Measurements from ENCODE around the gene PET100.

Gene PET100

DNA sequence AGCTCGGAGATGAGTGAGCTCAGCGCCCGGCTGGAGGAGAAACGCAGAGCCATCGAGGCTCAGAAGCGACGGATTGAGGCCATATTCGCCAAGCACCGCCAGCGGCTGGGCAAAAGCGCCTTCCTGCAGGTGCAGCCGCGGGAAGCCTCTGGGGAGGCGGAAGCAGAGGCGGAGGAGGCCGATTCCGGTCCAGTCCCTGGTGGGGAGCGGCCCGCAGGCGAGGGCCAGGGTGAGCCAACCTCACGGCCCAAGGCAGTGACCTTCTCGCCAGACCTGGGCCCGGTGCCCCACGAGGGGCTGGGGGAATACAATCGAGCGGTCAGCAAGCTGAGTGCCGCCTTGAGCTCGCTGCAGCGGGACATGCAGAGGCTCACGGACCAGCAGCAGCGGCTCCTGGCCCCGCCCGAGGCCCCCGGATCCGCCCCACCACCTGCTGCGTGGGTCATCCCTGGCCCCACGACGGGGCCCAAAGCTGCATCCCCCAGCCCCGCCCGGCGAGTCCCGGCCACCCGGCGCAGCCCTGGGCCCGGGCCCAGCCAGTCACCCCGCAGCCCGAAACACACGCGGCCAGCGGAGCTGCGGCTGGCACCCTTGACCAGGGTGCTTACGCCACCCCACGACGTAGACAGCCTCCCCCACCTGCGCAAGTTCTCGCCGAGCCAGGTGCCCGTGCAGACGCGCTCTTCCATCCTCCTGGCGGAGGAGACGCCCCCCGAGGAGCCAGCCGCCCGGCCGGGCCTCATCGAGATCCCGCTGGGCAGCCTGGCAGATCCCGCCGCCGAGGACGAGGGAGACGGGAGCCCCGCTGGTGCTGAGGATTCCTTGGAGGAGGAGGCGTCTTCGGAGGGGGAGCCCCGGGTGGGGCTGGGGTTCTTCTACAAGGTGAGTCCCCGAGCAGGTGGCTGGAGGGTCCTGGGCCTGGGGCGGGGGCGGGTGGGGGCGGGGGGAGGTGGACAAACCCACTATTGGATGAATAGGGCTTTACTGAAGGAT is 17.0 kb upstream of the PET100 start:
- DNase-seq, result no peak

DNA sequence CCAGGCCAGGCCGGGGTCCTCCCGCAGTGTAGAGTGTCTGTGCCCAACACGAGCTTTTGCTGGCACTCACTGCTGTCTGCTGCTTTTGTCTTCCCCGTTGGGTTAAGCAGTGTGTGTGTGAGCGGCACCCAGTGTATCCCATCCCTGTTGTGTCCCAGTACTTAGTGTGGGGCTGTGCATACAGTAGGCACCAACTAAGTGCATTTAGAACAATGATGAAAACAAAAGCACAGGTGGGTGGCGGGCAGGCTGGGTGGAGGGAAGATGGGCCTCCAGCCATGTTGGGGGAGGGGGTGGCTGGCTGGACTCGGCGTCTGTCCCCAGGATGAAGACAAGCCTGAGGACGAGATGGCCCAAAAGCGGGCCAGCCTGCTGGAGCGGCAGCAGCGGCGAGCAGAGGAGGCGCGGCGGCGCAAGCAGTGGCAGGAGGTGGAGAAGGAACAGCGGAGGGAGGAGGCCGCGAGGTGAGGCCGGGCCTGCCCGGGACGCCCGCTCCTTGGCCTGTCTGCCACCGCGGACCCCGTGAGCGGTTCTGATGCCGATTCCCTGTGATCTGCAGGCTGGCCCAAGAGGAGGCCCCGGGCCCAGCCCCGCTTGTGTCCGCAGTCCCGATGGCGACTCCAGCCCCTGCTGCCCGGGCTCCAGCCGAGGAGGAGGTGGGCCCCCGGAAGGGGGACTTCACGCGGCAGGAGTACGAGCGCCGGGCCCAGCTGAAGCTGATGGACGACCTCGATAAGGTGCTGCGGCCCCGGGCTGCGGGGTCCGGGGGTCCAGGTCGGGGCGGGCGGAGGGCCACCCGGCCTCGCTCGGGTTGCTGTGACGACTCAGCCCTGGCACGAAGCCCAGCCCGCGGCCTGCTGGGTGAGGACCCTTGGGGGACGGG is 14.5 kb upstream of the PET100 start:
- DNase-seq, result no peak

DNA sequence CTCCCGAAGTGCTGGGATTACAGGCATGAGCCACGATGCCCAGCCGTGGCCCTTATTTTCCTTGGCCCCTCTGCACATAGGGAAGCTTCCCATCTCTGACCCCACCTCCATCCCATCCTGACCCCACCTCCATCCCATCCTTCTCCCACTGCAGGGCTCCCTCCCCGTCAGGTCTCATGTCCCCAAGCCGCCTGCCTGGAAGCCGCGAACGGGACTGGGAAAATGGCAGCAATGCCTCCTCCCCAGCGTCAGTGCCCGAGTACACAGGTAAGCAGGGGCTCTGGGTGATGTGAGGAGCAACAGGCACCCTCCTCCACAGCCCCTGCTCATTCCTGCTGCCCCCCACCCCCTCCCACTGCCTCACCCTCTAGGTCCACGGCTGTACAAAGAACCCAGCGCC is 12.4 kb upstream of the PET100 start:
- DNase-seq, result no peak

DNA sequence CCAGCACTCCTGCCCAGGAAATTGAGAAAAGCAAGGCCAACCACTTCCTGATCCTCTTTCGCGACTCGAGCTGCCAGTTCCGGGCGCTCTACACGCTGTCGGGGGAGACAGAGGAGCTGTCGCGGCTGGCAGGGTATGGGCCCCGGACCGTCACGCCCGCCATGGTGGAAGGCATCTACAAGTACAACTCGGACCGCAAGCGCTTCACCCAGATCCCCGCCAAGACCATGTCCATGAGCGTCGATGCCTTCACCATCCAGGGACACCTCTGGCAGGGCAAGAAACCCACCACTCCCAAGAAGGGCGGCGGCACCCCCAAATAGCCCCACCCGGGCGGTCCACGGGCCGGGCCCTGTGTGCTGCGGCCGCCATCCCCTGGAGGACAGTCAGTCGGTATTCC is 11.9 kb upstream of the PET100 start:
- no peak for DNase-seq

DNA sequence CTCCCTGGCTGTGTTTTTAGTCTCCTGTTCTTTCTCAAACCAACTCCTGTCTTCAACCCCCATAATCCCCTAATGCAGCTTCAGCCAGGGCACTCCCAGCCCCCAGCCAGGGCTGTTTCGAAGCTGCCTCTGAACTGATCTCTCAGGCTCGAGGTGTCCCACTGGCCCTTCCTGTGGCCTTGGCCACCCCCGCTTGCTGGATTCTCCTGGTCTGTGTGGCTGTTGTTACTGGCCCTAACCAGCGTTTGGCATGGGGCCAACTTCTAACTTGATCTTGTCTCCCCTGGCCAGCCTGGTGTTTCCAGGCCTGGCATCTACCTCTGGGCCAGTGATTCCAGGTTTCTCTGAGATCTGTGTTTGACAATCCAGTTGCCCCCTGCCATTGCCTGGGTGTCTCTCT is 11.2 kb upstream of the PET100 start:
- DNase-seq, result no peak

DNA sequence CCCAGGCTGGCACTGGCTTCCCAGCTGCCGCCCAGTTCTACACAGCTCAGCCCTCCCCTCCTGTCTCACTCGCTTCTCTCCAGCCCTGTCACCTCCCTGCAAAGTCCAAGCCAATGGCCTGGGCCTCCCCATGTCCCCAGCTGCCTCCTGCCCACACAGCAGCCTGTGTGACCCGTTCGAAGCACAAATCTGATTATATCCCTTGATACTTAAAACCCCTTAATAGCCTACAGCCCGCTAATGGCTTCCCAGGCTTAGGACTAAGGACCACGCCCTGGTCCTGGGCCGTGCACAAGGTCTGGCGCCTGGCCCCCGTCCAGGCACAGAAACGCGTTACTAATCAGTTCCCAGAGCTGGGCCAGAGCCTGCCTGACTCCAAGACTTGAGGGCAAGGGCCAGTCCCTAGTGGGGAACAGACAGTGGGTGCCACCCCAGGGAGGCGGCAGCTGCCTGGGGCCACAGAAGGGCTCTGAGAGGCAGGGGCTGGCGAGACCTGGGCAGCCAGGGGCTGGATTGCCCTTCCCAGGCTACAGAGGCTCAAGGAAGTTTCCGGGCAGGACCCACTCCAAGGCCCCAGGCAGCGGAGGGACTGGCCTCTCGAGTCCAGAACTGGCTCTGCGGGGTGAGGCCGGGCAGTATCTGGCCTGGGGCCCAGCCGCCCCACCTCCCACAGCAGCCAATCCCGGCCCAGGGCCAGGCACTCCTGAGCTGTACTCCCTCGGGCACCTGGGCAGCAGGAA is 10.7 kb upstream of the PET100 start:
- no peak for DNase-seq

DNA sequence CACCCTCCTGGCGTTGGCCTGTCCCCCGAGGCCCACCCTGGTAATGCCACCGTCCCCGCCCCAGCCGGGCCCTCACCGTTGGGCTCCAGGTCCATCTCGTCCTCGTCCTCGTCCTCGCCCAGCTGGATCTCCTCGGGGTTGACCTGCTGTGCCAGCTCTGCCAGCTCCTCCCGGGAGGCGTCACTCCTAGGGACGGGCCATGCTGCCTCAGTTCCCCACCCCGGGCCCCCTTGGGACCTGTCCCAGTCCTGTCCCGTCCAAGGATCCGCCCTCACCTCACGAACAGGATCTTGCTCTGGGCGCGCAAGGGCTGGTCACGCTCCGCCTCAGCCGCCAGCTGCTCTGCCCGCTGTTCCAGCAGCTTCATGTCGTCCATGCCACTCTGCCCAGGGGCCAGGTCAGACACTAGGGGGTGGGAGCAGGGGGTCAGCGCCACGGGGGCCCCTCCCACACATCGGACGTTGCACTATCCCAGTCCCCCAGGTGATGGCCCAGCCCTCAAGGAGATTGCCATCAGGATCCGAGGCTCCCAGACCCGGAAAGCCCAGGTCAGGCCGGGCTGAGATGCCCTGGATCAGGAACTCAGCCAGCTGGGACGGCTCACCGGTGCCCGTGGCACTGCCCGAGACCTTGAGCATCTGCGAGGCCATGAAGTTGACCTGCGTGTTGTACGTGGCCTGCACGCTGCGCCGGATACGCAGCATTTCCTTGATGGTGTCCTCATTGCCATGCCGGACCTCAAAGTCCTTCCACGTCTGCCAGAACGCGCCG is 9.7 kb upstream of the PET100 start:
- no peak for DNase-seq

DNA sequence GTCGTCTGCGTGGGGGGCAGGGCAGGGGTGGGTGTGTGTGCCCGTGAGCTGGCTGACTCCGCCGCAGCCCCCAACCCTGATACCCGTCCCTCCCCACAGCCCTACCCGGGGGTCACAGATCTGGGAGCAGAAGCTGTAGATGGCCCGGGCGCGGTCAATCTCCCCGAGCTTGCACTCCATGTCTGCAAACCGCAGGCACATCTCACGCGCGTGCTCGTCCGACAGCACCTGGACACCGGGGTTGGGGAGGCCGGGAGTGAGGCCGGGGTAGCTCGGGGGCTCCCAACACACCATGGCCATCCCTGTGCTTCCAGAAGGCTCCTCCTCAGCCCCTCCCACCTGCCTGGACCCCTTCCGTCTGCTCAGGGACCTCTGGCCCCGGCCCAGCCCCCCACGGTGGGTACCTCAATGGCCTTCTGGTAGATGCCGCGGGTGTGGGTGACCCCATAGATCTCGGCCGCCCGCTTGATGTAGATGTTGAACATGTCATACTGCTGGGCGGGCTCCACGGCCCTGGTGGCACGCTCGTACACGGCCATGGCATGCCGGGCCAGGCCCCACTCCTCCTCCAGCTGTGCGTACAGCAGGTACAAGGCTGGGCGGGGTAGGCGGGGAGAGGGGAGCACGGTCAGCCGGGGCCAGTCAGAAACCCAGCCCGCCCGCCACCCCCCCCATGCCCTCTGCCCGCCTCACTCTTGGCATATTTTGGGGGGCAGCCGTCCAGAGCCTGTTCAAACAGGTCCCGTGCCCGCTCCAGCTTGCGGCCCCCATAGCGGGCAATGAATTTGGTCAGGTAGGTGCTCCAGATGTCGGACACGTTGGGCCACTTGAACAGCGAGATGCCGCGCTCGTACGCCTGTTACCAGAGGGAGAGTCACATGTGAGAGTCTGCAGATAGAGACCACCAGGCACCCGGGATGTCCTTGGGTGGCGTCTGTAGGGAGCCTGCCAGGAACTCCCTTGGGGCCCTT is 8.9 kb upstream of the PET100 start:
- DNase-seq, result no peak

DNA sequence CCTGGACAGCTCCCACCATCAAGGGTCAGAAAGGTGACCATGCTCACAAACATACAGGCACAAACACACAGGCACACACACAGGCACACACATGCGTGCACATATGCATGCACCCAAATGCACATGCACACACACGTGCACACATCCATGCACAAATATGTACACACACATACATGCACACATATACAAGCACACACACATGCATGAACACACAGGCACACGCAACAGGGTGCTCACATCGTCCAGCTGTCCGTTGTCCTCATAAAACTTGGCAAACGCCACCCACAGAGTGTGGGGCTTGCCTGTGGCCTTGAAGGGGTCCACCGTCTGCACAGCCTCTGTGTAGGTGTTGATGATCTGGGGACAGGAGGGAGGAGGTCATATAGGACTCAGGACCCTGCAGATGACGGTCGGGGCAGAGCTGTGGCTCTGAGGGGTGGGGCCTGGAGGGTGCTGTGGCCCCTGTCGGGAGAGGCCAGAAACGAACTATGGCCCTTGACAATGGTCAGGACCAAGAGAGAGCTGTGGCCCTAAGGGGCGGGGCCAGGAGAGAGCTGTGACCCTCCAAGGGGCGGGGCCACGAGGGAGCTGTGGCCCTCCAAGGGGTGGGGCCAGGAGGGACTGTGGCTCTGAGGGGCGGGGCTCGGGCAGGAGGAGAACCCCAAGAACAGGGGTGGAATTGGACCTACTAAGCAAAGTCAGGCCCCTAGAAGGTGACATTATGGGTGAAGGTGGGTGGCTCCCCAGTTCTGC is 6.5 kb upstream of the PET100 start:
- peak; percentile 31 for DNase-seq

DNA sequence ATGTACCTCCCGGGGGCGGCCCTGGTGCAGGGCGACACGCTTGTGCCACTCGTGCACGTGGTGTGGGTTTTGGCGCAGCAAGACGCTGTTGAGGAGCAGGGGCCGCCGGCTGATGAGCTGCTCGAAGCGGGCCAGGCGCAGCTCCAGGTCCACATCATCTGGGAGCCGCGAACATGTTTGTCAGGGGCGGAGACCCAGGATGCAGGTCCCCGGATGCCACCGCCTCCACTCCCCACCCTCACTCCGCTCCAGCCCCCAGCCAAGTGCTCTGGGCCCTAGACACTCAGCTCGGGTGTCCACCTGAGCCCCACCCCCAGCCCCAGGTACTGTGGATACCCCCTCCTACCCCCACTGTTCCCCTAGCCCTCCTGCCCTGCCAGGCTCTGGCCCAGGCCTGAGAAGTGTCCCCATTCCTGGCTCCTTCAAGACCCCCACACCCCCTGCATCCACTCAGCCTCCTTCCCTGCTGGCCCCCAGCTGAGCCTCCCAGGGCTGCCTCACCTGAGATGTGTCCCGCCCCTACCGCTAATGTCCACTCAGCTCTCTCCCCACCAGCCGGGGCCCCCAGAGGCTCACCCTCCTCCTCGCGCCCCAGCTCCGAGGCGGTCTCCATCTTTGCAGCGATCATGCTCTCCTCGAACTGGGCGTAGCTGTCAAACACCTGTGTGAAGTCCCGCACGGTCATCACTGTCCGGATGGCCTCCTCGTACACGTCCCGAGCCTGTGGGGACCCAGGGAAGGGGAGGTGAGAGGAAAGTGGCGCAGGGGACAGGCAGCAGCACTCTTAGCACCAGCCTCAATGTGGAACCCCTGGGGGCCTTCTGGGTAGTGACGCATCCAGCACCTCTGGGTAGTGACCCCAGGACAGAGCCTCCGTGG is 5.6 kb upstream of the PET100 start:
- DNase-seq, result no peak

DNA sequence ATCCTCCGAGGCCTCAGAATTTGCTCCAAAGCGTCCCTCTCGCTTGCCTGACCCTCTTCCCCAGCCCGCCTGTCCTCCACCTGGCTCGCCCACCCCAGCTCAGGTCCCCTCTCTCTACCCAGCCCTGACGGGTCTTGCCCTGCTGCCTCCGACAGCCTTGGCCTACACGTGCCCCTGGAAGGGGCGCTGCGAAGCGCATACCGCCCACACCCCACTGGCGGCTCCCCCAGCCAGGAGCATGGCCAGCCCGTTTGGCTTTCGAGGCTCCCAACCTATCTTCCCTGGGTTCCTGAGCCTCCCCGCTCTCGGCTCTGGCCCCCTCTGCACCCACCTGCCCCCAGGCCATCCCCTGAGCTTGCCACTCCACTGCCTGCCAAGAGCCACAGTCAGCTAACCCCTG is 4.8 kb upstream of the PET100 start:
- DNase-seq, result no peak

DNA sequence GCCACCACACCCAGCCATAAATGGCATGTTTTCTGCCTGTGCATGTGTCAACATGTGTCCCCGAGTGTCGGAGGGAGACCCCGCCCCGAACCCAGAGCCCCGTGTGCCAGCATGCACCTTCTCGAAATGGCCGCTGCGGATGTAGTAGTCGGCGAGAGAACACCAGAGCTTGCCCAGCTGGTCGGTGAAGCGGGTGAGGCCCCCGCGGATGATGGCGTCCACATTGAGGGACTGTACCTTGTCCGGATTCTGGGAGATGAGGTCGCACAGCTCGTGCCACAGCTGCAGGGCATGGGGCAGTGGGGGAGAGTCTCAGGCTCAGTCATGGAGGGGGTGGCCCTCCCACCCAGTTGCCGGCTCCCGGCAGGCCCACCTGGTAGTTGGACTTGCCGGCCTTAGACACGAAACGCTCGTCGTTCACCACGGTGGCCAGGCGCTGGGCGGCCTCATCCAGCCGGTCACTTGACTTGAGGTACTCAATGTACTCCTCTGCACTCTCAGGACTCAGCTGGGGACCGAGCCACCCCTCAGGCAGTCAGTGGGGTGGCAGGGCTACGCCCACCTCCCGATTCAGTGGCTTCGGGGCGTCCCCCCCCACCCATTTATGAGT is 3.7 kb upstream of the PET100 start:
- DNase-seq, result no peak

DNA sequence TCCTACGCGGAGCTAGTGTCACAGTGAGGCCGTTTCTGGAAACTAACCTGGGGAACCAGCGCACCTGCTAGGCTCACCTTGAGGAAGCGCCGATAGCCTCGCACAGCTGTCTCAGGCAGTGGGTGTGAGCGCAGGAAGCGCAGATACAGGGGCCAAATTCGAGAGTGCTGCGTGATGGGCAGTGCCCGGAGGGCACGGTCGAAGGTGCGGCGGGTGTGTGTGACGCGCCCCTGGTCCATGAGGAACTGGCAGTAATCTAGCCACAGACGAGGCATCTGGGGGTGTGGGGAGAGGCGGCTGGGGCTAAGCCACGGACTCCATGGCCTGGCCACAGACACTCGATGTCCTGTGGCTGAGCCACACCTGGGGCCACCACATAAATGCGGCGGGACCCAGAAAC is 2.4 kb upstream of the PET100 start:
- DNase-seq, result no peak

DNA sequence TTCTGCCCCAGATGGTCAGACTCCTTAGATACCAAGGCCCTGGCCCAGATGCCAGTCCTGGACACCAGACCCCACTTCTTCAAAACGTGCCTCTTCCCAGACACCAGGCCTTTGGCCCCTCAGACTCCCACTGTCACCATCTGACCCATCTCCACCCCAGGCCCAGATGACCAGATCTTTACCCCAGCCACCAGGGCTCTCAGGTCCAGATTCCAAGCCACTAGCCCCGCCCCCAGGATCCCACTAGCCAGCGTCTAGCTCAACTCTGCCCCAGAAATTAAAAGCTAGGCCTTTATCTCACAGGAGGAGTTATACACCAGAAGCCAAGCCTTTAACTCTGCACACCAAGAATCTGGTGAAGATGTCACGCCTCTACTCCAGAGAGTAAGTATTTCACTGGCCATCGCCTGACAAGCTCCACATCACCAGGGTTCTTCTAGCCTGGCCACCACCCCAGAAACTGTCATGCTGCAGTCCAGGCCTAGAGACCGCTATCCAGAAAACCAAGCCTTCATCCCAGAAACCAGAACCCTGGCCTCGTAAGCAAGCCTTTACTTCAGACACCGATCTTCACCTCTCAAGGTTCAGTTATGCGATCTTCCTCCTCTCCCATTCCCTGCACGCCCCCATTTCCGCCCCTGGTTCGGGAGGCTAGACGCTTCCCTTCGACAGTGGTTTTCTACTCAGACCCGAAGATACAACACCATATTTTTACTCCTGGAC is 843 bp upstream of the PET100 start:
- DNase-seq, result no peak

DNA sequence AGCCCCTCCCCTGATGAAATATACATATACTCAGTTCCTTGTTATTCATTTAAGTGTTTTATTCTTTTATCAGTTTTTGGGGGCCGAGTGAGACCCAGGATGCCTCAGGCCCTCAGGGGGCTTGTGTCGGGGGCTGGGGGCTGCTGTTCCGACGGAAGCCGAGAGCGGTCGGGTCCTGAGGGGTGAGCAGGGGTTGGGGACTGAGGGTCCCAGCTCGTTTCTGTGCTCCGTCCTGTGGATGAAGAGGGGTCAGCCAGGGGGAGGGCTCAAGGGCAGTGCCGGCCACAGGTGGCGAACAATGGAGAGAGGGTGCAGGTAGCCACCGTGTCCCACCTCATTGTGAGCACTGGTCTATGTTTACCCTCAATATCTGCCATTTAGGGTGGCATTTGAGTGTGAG is 2.0 kb downstream of the PET100 start:
- DNase-seq, result no peak

DNA sequence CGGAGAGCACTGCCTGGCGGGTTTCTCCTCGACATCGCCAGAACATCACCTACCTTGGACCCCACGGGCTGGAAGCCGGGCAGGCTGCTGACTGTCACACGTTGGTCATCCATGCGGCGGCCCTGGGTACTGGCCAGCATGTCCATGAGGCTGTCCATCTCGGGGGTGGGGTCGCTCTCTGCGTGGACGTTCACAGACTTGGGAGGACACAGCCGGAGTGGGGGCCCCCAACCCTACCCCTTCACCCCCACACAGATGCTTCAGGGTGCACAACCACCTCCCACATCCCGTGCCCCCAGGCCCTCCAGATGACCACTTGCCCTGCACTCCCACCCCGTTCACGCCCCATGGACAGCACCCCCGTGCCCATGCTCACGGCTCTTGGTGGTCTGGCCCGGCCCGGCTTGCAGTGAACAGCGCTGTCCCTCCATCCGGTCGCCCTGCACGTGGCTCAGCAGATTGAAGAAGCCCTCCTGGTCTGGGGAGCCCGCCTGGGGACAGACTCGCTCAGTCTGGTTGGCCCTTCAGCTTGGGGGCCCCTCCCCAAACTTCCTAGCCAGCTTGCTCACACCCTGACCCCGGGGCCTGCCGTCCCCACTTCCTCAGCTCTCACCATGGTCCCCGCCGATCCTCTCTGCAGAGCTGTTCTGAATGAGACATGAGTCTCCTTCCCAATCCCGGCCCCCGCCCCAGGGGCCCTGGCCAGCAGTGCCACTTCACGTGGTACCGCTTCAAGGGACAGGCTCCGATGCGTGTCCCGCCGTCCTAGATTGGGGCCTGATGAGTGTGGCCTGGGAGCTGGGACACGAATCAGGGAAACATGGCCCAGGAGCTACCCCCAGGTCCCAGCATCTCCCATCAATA is 3.0 kb downstream of the PET100 start:
- DNase-seq, result no peak

DNA sequence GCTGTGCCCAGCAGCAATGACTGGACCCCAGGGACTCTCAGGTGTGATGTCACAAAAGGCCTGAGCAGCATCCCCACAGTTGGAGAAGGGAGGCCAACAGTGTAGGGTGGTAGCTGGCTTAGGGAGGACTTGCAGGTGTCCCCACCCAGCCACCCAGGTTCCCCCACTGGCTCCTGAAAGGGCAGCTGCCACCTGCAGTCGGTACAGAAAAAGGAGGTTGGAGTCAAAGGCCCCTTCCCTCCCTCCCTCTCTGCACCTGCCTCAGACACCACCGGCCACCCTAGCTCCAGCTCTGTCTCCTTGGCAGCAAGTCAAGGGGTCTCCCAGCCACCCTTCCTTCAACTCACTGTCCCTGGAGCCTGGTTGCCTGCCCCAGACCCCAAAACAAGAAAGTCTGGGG is 4.1 kb downstream of the PET100 start, which contains the start of gene PCP2:
Gene PCP2, minus strand, starts transcription at position 22 of the 400 bp plus-strand sequence. CDS start 262 bp downstream, outside the sequence.
- no peak for DNase-seq

All from activated CD4-positive, alpha-beta T cell treated with anti-CD3 and anti-CD28 coated beads for 48 hours (primary cell).